NB4 (cell line): ENCODE data around the gene ZC3H7A.

ENCODE experiments used
- DNase-seq: peaks from one replicate; pipeline ENCODE4 v3.0.0; 2010; ENCODE audit warnings: low read depth
- H3K4me3 ChIP-seq: one replicate; pipeline ENCODE4 v1.5.1; 2011; ENCODE audit warnings: mild to moderate bottlenecking, low read depth, low read length, moderate library complexity
- CTCF ChIP-seq: IDR thresholded peaks from one replicate; pipeline ENCODE4 v1.5.1; 2012; ENCODE audit warnings: low read depth, low read length
- MAX ChIP-seq: IDR thresholded peaks from 2 replicates; pipeline ENCODE4 v1.6.1; 2011; ENCODE audit warnings: low read depth, low read length
- MYC ChIP-seq: IDR thresholded peaks from 2 replicates; pipeline ENCODE4 v1.6.1; 2011; ENCODE audit warnings: low read depth, low read length
- POLR2A ChIP-seq: IDR thresholded peaks from 2 replicates; pipeline ENCODE4 v1.6.1; 2011; ENCODE audit warnings: mild to moderate bottlenecking; ENCODE audit not compliant: insufficient read length; ENCODE audit errors: extremely low read depth

Gene ZC3H7A

GRCh38 chr16:11706180-11706742 is 90.8 kb downstream of the ZC3H7A start:
- H3K4me3 ChIP-seq, result no peak overlapping the region
- no peak for DNase-seq
- no peak for TF ChIP-seq MAX
- TF ChIP-seq CTCF, result no peak
- TF ChIP-seq POLR2A, result no peak
- TF ChIP-seq MYC, result no peak

- no peak for DNase-seq
- no peak for TF ChIP-seq MAX
- TF ChIP-seq POLR2A, result no peak
- TF ChIP-seq MYC, result no peak
- TF ChIP-seq CTCF, result no peak
- no peak overlapping the region for H3K4me3 ChIP-seq
These were observed 91.6 kb downstream of the ZC3H7A start for GRCh38 chr16:11705311-11706025.
